C4-2B (cell line): ENCODE measurements around the gene KRT26.

Experiments used
- H3K27ac ChIP-seq: fragments of 450-650 bp; 2 replicates; pipeline ENCODE4 v1.5.1; 2017
- ZFX ChIP-seq: fragments of 450-650 bp; IDR thresholded peaks from 2 replicates; pipeline ENCODE4 v1.6.1; 2017
- TF ChIP-seq, protein P1 (sequence below): fragments of 450-650 bp; conservative IDR thresholded peaks from 2 replicates; pipeline ENCODE4 v1.5.1; 2017; ENCODE audit warnings: mild to moderate bottlenecking

KRT26 gene

GRCh38 chr17:40806131-40806530 lies 34.1 kb upstream of the KRT26 start:
- no peak overlapping the region for H3K27ac ChIP-seq
- TF ChIP-seq, protein P1, sequence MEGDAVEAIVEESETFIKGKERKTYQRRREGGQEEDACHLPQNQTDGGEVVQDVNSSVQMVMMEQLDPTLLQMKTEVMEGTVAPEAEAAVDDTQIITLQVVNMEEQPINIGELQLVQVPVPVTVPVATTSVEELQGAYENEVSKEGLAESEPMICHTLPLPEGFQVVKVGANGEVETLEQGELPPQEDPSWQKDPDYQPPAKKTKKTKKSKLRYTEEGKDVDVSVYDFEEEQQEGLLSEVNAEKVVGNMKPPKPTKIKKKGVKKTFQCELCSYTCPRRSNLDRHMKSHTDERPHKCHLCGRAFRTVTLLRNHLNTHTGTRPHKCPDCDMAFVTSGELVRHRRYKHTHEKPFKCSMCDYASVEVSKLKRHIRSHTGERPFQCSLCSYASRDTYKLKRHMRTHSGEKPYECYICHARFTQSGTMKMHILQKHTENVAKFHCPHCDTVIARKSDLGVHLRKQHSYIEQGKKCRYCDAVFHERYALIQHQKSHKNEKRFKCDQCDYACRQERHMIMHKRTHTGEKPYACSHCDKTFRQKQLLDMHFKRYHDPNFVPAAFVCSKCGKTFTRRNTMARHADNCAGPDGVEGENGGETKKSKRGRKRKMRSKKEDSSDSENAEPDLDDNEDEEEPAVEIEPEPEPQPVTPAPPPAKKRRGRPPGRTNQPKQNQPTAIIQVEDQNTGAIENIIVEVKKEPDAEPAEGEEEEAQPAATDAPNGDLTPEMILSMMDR: no peak
- no peak for TF ChIP-seq ZFX

GRCh38 chr17:40803617-40804082 lies 31.6 kb upstream of the KRT26 start:
- TF ChIP-seq ZFX: no peak
- TF ChIP-seq, protein P1: peak; percentile 97
- H3K27ac ChIP-seq: no peak overlapping the region

- no peak overlapping the region for H3K27ac ChIP-seq
- TF ChIP-seq, protein P1: no peak
- TF ChIP-seq ZFX: no peak
These were observed 29.2 kb upstream of the KRT26 start for GRCh38 chr17:40801157-40801556.

- TF ChIP-seq, protein P1: no peak
- no peak for TF ChIP-seq ZFX
- no peak overlapping the region for H3K27ac ChIP-seq
These were observed 28.4 kb upstream of the KRT26 start for GRCh38 chr17:40800381-40800780.

GRCh38 chr17:40799859-40800258 lies 27.9 kb upstream of the KRT26 start, which contains the start of gene KRT28:
Gene KRT28 (minus strand): TSS chr17:40799959. CDS start chr17:40799893, 66 bp downstream.
- no peak for TF ChIP-seq ZFX
- no peak within 1 kb of the TSS for H3K27ac ChIP-seq

- no peak overlapping the region for H3K27ac ChIP-seq
These were observed 24.8 kb upstream of the KRT26 start for GRCh38 chr17:40796846-40797245.

GRCh38 chr17:40795019-40795667 lies 23.1 kb upstream of the KRT26 start:
- TF ChIP-seq, protein P1: no peak
- TF ChIP-seq ZFX: no peak
- H3K27ac ChIP-seq: no peak overlapping the region

More at GRCh38 chr17:40796846-40797245, 24.8 kb upstream of the KRT26 start:
- TF ChIP-seq, protein P1: no peak
- no peak for TF ChIP-seq ZFX

DNA sequence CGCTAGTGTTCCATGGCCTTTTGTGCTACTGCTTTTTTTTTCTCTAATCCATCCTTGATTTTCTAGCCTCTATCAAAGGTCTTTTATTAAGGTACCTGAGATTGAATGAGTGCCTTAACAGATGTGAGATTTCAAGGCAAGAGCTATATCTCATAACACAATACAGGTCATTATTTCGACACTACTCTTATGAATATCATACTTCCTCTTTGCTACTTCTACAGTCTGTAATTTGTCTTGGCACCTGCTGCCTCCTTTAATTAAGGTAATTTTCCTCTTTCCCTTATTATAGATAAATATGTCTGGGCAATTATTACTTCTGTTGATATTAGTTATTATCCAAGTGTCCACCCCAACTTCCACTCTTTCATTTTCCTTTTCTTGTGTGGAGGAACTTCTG lies 22.5 kb upstream of the KRT26 start:
- TF ChIP-seq ZFX: no peak
- TF ChIP-seq, protein P1: no peak

More for the DNA sequence above, 22.5 kb upstream of the KRT26 start:
- H3K27ac ChIP-seq: no peak overlapping the region
